Middle frontal gyrus (tissue), 1 donor: ENCODE data around the gene SCN2B.

Source experiments
- DNase-seq: peaks from one replicate; pipeline ENCODE4 v3.0.0-alpha.2; 2015; ENCODE audit warnings: low spot score; ENCODE audit errors: extremely low spot score

Gene SCN2B, protein sequence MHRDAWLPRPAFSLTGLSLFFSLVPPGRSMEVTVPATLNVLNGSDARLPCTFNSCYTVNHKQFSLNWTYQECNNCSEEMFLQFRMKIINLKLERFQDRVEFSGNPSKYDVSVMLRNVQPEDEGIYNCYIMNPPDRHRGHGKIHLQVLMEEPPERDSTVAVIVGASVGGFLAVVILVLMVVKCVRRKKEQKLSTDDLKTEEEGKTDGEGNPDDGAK

GRCh38 chr11:118175993-118176777 is at the start of gene SCN2B:
Gene SCN2B, minus strand, starts transcription at chr11:118176639. Its CDS starts 208 bp downstream, at chr11:118176431.
- DNase-seq: no peak

DNA sequence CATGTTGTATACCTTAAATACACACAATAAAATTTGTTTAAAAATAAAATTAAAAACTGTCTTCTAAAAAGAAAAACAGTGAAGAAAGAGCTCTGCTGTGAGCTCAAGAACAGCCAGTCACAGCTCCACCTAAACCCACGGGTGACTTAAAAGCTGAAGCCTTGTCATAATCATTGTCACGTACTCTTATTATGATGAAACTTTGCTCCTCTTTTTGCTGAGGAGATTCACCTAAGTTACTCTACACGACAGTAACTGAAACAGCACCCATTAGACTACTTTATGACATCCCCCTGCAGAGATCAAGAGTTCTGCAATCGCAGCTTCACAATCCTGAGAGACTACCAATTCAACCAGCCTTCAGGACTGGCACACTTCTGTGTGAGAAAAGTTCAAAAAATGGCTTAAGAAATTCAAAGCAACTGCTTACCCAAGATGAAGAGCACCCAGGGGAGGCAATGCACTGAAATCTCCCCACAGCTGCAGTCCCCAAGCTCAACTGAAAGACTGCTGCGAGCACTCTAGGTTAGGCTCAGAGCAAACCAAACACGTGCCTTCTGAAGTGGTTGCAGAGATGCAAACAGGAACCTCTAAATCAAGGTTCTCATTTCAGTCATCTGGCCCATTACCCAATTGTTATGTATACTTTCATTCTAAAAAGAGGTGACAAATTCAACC is 48.2 kb upstream of the SCN2B start, which contains the start of gene JAML:
JAML (minus strand) TSS at position 501 of the 678 bp plus-strand sequence. CDS start 10,145 bp downstream, outside the sequence.
- no peak for DNase-seq

DNA sequence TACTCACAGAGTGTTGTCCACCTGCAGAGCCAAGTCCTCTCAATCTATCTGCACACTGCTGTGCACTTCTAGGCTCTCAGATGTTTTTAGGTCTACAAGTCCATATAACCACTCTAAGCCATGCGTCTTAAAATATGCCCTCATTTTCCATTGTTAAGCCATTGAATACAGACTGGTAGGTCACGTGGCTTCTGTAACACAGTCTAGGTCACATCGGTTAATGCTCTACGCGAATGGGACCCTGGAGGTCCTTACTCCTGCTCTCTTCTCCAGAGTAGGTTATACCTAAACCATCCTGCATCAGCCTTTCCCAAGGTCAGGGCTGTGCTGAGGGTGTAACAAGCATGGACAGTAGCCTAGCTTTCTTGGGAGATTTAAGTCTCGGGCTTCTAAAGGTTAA is 47.6 kb upstream of the SCN2B start:
- no peak for DNase-seq

GRCh38 chr11:118223570-118223969 is 47.1 kb upstream of the SCN2B start:
- no peak for DNase-seq

GRCh38 chr11:118222437-118222836 is 46.0 kb upstream of the SCN2B start:
- no peak for DNase-seq

DNA sequence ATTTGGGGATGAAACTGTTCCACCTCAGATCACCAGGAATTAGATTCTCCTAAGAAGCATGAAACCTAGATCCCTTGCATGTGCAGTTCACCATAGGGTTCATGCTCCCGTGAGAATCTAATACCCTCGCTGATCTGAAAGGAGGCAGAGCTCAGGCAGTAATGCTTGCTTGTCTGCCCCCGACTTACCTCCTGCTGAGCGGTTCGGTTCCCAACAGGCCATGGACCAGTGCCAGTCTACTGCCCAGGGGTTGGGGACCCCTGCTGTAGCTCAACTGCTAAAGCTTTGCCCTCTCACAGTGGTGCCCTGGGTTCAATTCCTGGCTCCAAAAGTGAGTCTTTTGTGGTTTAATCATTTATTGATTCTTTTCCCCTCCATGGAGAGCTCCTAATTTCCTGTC is 45.0 kb upstream of the SCN2B start:
- no peak for DNase-seq

DNA sequence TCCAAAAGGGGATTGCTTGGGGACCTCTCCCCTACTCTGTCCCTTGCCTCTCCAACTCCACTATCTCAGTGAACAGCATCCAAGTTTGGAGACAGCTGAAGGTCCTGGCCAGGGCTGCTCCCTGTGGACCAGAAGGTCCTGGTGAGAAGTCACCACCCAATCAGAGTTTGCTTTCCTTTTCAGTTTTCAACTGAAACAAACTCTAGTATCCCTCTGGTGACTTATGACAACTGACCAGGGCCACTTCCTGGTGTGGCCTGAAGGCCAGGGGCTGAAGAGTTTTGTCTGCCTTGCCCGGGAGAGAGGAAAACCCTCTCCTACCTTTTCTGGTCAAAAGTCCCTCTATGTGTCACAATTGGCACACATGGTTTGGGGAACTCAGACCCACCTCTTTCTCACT is 43.3 kb upstream of the SCN2B start:
- DNase-seq: no peak

- no peak for DNase-seq
Observed at GRCh38 chr11:118219244-118219643, 42.8 kb upstream of the SCN2B start.

GRCh38 chr11:118217575-118217974 is 41.1 kb upstream of the SCN2B start:
- DNase-seq: no peak

- no peak for DNase-seq
Observed at GRCh38 chr11:118216621-118217481, 40.4 kb upstream of the SCN2B start.

GRCh38 chr11:118215765-118216164 is 39.3 kb upstream of the SCN2B start:
- no peak for DNase-seq

- DNase-seq: no peak
Observed at GRCh38 chr11:118215262-118215661, 38.8 kb upstream of the SCN2B start.

DNA sequence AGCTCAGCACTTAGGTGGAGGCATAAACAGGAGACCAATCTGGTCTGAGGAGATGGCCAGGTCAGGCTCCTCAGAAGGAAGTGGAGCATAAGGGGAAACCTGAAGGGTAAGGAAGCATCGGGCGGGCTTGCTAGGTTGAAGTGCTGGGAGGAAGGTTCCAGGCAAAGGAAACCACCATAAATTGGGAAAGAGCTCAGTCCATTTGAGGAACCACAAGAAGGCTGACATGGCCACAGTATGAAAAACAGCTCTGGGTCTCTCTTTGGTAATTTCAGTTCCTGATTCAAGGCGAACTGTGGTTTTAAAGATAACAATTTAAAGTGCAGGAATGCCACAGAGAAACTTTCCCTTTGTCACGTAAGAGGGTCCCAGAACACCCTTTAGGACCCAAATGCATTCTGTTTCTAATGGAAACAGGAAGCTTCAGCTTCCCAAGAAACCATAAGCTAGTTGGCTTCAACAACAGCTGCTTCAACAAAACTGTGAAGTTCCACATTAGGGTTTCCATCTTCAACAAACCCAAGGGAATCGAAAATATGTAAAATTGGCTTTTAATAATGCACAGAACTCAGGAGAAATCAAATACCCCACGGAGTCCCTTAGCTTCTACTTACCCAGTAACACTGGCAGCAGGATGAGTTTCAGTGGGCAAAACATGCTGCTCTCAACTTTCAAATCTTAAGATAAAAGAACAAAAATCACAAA is 37.9 kb upstream of the SCN2B start:
- DNase-seq: no peak

DNA sequence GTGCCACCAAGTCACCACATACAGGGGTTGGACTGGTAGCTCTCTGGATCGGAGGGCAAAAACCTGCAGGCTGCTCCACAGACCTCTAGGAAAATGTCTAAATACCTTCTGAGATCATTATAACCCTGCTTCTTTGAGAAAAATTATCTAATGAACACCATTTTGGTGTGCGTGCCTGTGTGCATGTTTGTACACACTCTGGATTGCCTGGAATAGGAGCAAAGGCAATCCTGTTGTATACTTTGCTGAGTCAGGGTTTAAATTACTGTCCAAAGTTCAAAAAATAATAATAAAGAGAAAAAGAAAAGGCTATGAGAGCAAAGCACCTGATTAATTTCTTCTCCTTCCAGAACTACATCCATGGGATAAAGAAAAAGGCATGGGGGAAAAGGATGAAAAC is 37.3 kb upstream of the SCN2B start:
- DNase-seq: no peak

- DNase-seq: no peak
Observed at GRCh38 chr11:118213201-118213600, 36.8 kb upstream of the SCN2B start.

DNA sequence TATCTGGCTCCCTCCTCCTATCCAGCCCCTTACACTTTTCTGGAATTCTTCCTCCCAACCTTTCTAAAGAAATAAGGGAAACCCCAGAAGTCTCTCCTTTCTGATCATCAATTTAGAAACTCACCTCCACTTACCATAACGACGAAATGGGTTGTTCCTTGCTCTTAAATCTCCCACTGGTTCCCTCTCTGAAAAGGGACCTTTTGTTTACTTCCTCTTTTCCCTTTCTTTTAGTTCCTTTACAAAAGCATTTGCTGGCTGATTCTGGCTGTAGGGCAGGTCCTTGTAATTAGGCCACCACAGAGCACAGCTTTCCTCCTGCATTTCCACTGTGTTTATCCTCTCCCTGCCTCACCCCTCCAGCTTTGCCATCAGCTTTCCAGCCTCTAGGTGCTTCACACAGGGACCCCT is 36.3 kb upstream of the SCN2B start:
- DNase-seq: no peak

DNA sequence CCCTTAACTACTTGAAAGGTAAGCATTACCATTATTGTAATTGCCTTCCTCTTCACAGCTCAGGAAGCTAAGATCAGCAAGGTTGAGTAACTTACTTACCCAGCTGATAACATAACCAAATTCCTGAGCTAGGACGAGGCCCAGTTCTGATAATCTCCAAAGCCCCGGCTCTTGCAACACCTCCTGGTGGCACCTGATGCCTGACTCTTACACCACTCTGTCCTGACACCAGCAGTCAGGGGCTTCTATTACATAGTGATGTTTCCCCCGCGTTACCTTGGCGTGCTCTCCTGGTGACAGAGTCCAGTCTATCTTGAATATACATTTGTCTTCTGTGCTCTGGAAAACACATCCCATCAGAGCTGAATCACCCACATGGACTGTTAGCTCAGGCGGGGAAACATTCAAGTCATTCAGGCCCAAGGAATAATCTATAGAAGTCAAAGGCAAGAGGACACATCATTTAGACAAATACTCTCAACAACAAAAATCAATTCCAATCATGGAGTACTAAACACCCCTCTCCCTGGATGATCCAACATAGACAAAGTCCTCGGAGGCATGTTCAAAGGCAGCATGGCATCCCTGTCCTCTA is 35.8 kb upstream of the SCN2B start:
- DNase-seq: no peak

- peak; percentile 30 for DNase-seq
Observed at GRCh38 chr11:118211006-118211405, 34.6 kb upstream of the SCN2B start.

- DNase-seq: no peak
Observed at GRCh38 chr11:118210323-118210722, 33.9 kb upstream of the SCN2B start.

- no peak for DNase-seq
Observed at GRCh38 chr11:118209033-118209432, 32.6 kb upstream of the SCN2B start.
